ENCODE data around the gene ACP3. TPM values are rescaled to one million over a fixed set of nuclear protein-coding genes. Genes with fewer than 3 reads are reported as not detected.

The ACP3 gene
- total RNA-seq, 2 donors from 2014 or later, result 1,778 to 14,359 TPM

- intact Hi-C loops (cut with DNase I), result no loop called here
- Histone ChIP-seq H3K27ac (peak overlapping the region; percentile 15 to 18), H3K9me3 (no peaks in the 10 kb centered on the region), H3K27me3 (replicated peaks; ENCODE audit: insufficient read depth) (no peaks in the 10 kb centered on the region), H3K4me3 (no peak overlapping the region), H3K36me3 (no peaks in the 10 kb centered on the region), H3K4me1 (replicated peaks) (no peaks in the 10 kb centered on the region)
- TF ChIP-seq POLR2AphosphoS5 (IDR thresholded peaks at IDR 0.05), result no peak
- TF ChIP-seq POLR2A (IDR thresholded peaks at IDR 0.05), result no peak
- TF ChIP-seq, protein P1, sequence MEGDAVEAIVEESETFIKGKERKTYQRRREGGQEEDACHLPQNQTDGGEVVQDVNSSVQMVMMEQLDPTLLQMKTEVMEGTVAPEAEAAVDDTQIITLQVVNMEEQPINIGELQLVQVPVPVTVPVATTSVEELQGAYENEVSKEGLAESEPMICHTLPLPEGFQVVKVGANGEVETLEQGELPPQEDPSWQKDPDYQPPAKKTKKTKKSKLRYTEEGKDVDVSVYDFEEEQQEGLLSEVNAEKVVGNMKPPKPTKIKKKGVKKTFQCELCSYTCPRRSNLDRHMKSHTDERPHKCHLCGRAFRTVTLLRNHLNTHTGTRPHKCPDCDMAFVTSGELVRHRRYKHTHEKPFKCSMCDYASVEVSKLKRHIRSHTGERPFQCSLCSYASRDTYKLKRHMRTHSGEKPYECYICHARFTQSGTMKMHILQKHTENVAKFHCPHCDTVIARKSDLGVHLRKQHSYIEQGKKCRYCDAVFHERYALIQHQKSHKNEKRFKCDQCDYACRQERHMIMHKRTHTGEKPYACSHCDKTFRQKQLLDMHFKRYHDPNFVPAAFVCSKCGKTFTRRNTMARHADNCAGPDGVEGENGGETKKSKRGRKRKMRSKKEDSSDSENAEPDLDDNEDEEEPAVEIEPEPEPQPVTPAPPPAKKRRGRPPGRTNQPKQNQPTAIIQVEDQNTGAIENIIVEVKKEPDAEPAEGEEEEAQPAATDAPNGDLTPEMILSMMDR (IDR thresholded peaks at IDR 0.05), result no peak
- 20% methylated on average over 1 of the region's 1 CpG for WGBS
- DNase-seq (ENCODE audit: low spot score), result no peak
These were observed 88.0 kb downstream of the ACP3 start for GRCh38 chr3:132405188-132405587.

- Histone ChIP-seq H3K9me3 (no peaks in the 10 kb centered on the region), H3K27ac (peak overlapping the region; percentile 15 to 18), H3K36me3 (no peaks in the 10 kb centered on the region), H3K4me3 (no peak overlapping the region), H3K27me3 (replicated peaks; ENCODE audit: insufficient read depth) (no peaks in the 10 kb centered on the region), H3K4me1 (replicated peaks) (no peaks in the 10 kb centered on the region)
- DNase-seq (ENCODE audit: low spot score), result no peak
- whole genome bisulfite sequencing, result 47% methylated on average over 4 of the region's 4 CpGs
- no peak for TF ChIP-seq POLR2AphosphoS5 (IDR thresholded peaks at IDR 0.05)
- TF ChIP-seq, protein P1 (IDR thresholded peaks at IDR 0.05), result no peak
- TF ChIP-seq POLR2A (IDR thresholded peaks at IDR 0.05), result no peak
- intact Hi-C loops (cut with DNase I), result no loop called here
These were observed 88.5 kb downstream of the ACP3 start for GRCh38 chr3:132405609-132406299.

DNA sequence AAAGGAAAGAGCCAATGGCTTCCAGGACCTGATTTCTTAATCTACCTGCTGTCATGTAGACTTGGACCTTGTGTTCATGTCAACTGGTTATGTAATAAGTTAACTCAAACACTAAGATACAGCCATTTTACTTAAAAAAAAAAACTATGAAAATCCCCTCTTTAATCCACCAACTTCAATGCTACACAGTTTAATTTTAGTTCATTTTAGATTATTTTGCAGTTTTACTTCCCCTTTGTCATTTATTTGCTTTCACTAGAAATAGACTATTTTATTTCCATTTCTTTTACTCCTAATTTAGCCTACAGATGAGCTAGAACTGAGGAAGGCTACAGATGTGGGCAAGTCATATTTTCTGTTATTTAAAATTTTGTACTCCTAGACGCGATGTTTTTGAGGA, 89.4 kb downstream of the ACP3 start:
- H3K27ac ChIP-seq, result no peak overlapping the region
- H3K27me3 ChIP-seq (replicated peaks; ENCODE audit: insufficient read depth), result no peaks in the 10 kb centered on the region
- H3K4me1 ChIP-seq (replicated peaks), result no peaks in the 10 kb centered on the region
- no peaks in the 10 kb centered on the region for H3K9me3 ChIP-seq
- no peaks in the 10 kb centered on the region for H3K36me3 ChIP-seq
- 90% methylated on average over 2 of the region's 2 CpGs for WGBS
- no peak for DNase-seq (ENCODE audit: low spot score)
- TF ChIP-seq, protein P1 (IDR thresholded peaks at IDR 0.05), result no peak
- no peak for TF ChIP-seq POLR2AphosphoS5 (IDR thresholded peaks at IDR 0.05)
- TF ChIP-seq POLR2A (IDR thresholded peaks at IDR 0.05), result no peak
- intact Hi-C loops (cut with DNase I), result no loop called here
- no peak overlapping the region for H3K4me3 ChIP-seq

DNA sequence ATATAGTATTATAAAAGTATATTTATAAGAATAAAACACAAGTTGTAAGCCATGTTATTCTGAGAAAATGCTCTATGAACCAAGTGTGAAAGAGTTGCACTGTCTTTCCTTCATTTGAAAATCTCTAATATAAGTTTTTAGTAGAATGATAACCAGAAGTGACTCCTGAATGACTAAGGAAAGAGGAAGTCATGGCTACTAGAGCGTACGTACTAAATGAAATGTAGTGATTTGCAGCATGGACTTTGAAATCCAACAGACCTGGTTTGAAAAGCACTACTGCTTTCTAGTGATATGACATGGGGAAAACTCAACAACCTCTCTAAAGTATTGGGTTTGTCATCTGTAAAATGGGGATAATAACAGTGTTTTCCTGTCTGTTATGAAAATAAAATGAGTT, 89.8 kb downstream of the ACP3 start:
- H3K27ac ChIP-seq, result no peak overlapping the region
- TF ChIP-seq, protein P1 (IDR thresholded peaks at IDR 0.05), result no peak
- TF ChIP-seq POLR2A (IDR thresholded peaks at IDR 0.05) (no peak), POLR2AphosphoS5 (IDR thresholded peaks at IDR 0.05) (no peak)
- no peak overlapping the region for H3K4me3 ChIP-seq
- no peaks in the 10 kb centered on the region for H3K9me3 ChIP-seq
- intact Hi-C loops (cut with DNase I), result no loop called here
- DNase-seq (ENCODE audit: low spot score), result no peak
- no peaks in the 10 kb centered on the region for H3K27me3 ChIP-seq (replicated peaks; ENCODE audit: insufficient read depth)
- WGBS, result 92% methylated on average over 2 of the region's 2 CpGs
- no peaks in the 10 kb centered on the region for H3K36me3 ChIP-seq
- H3K4me1 ChIP-seq (replicated peaks), result no peaks in the 10 kb centered on the region

Other genes with a start within 250 kb of the ACP3 start
- 10 to 100 TPM; 25.0 to 46.2 TPM for gene DNAJC13, start 100.1 kb downstream of the ACP3 start, total RNA-seq